HG02885 (cell line): ENCODE measurements around the gene TIMM23B.
"Not testable (repeated sequence)": the region's sequence is repeated elsewhere in the genome, so short reads cannot be mapped to it uniquely, and the experiment has no call there.

Source experiments
- ATAC-seq: cut with Tn5 transposase; IDR thresholded peaks from one replicate; pipeline ENCODE4 v1.9.1; 2021; ENCODE audit warnings: mild to moderate bottlenecking; ENCODE audit not compliant: unreplicated experiment, poor library complexity

Gene TIMM23B

GRCh38 chr10:49972094-49972493 lies 30.2 kb downstream of the TIMM23B start:
- ATAC-seq: not testable (repeated sequence)

- not testable (repeated sequence) for ATAC-seq
These were observed 35.9 kb downstream of the TIMM23B start for GRCh38 chr10:49977756-49978155.

- ATAC-seq: not testable (repeated sequence)
These were observed 45.4 kb downstream of the TIMM23B start for GRCh38 chr10:49987207-49987606.

- ATAC-seq: not testable (repeated sequence)
These were observed 46.5 kb downstream of the TIMM23B start, which contains the start of gene AGAP6 for GRCh38 chr10:49988376-49988775. Gene AGAP6 (plus strand): TSS chr10:49988406. CDS start chr10:49988716, 310 bp downstream.

- ATAC-seq: not testable (repeated sequence)
These were observed 53.5 kb downstream of the TIMM23B start for GRCh38 chr10:49995321-49995720.

GRCh38 chr10:50014024-50014423 lies 72.2 kb downstream of the TIMM23B start:
- ATAC-seq: not testable (repeated sequence)

- ATAC-seq: not testable (repeated sequence)
These were observed 73.9 kb downstream of the TIMM23B start for GRCh38 chr10:50015596-50016220.

GRCh38 chr10:50016926-50017325 lies 75.1 kb downstream of the TIMM23B start:
- not testable (repeated sequence) for ATAC-seq

- not testable (repeated sequence) for ATAC-seq
These were observed 75.8 kb downstream of the TIMM23B start for GRCh38 chr10:50017646-50018045.

GRCh38 chr10:50019279-50019678 lies 77.4 kb downstream of the TIMM23B start:
- not testable (repeated sequence) for ATAC-seq

GRCh38 chr10:50020451-50021024 lies 78.7 kb downstream of the TIMM23B start:
- ATAC-seq: not testable (repeated sequence)

GRCh38 chr10:50021646-50022045 lies 79.8 kb downstream of the TIMM23B start:
- ATAC-seq: no peak
